Measurements from ENCODE around the gene SEZ6L. TPM values are rescaled to one million over a fixed set of nuclear protein-coding genes. Genes with fewer than 3 reads are reported as not detected.

Gene SEZ6L
- total RNA-seq, 1 donor from 2014 or later = 0.05 TPM

DNA sequence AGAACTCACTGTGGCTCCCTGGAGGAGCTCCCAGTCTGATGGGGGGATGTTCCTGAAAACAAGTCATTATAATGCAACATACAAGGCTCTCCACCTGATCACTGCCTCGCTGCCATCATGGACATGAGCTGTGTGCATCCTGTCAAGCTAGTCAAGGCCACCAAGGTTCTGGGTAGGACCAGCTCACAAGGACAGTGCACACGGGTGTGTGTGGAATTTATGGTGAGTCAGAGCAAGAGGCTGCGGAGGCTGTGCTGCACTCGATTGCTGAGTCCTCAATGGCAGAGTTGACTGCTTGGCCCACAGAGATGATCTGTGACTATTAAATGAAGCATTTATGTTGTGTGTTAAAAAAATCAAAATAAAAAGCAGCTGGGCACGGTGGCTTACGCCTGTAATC lies 96.6 kb downstream of the SEZ6L start:
- TF ChIP-seq, protein P1, sequence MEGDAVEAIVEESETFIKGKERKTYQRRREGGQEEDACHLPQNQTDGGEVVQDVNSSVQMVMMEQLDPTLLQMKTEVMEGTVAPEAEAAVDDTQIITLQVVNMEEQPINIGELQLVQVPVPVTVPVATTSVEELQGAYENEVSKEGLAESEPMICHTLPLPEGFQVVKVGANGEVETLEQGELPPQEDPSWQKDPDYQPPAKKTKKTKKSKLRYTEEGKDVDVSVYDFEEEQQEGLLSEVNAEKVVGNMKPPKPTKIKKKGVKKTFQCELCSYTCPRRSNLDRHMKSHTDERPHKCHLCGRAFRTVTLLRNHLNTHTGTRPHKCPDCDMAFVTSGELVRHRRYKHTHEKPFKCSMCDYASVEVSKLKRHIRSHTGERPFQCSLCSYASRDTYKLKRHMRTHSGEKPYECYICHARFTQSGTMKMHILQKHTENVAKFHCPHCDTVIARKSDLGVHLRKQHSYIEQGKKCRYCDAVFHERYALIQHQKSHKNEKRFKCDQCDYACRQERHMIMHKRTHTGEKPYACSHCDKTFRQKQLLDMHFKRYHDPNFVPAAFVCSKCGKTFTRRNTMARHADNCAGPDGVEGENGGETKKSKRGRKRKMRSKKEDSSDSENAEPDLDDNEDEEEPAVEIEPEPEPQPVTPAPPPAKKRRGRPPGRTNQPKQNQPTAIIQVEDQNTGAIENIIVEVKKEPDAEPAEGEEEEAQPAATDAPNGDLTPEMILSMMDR (IDR thresholded peaks at IDR 0.05) = no peak
- Mint-ChIP-seq H3K27me3 (ENCODE audit: low read depth) (peaks cover 44% of the 10 kb centered on the region), H3K4me3 (ENCODE audit: unreplicated experiment) (no peak overlapping the region), H3K4me1 (ENCODE audit: low read depth) (no peaks in the 10 kb centered on the region), H3K9me3 (ENCODE audit: low read depth) (peaks cover 4% of the 10 kb centered on the region), H3K27ac (ENCODE audit: unreplicated experiment) (no peak overlapping the region), H3K36me3 (ENCODE audit: low read depth) (no peaks in the 10 kb centered on the region)
- no peak for DNase-seq (ENCODE audit: low spot score)

DNA sequence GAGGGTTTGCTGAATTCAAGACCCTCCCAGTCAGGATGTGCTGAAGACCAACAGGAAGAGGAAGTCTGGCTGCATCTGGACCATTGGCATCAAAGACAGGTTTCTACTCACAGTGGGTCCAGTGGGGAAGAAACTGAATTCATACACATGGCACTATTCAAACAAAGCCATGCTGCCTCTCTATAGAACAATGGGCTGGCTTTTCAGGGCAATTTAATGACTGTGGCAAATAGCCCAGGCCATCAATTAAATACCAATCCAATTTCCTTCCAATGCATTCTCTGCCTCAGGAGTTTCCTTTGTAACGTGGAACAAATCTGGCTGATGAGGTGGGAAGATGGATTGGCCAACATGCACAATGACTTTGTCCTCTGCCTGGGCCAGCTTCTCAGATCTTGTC lies 98.6 kb downstream of the SEZ6L start:
- no peaks in the 10 kb centered on the region for H3K4me1 Mint-ChIP-seq (ENCODE audit: low read depth)
- no peaks in the 10 kb centered on the region for H3K9me3 Mint-ChIP-seq (ENCODE audit: low read depth)
- peaks cover 50% of the 10 kb centered on the region for H3K27me3 Mint-ChIP-seq (ENCODE audit: low read depth)
- H3K27ac Mint-ChIP-seq (ENCODE audit: unreplicated experiment) = no peak overlapping the region
- no peak for DNase-seq (ENCODE audit: low spot score)
- TF ChIP-seq, protein P1 (IDR thresholded peaks at IDR 0.05) = no peak
- H3K4me3 Mint-ChIP-seq (ENCODE audit: unreplicated experiment) = no peak overlapping the region
- H3K36me3 Mint-ChIP-seq (ENCODE audit: low read depth) = no peaks in the 10 kb centered on the region

DNA sequence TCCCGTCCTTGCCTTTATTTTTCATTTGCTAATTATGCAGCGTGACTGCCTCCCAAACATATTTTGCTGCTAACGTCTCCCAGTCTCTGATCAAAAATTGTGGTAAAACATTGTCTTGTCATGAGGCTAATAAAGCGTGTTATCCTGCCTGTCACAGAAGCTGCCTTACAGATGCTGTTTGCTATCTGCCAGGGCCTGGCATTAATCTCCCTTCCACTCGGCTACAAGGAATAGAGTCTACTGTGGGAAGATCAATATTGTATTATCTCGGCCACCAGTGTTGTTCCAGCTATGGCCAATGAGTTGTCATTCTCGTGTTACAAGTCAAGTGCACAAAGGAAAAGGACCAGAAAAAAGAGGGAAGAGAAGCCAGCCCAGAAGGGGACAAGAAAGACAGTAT lies 100.3 kb downstream of the SEZ6L start:
- Mint-ChIP-seq H3K9me3 (ENCODE audit: low read depth) (no peaks in the 10 kb centered on the region), H3K27ac (ENCODE audit: unreplicated experiment) (no peak overlapping the region), H3K36me3 (ENCODE audit: low read depth) (no peaks in the 10 kb centered on the region), H3K4me1 (ENCODE audit: low read depth) (no peaks in the 10 kb centered on the region), H3K4me3 (ENCODE audit: unreplicated experiment) (no peak overlapping the region), H3K27me3 (ENCODE audit: low read depth) (peaks cover 42% of the 10 kb centered on the region)
- TF ChIP-seq, protein P1 (IDR thresholded peaks at IDR 0.05) = no peak
- DNase-seq (ENCODE audit: low spot score) = no peak

DNA sequence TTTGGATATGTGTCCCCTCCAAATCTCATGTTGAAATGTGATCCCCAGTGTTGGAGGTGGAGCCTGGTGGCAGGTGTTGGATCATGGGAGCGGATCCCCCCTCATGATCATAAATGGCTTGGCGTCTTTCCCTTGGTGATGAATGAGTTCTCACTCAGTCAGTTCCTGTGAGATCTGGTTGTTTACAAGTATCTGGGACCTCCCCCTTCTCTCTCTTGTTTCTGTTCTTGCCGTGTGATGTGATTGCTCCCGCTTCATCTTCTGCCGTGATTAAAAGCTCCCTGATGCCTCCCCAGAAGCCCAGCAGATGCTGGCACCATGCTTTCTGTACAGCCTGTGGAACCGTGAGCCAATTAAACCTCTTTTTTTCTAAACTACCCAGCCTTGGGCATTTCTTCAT lies 102.2 kb downstream of the SEZ6L start:
- Mint-ChIP-seq H3K36me3 (ENCODE audit: low read depth) (no peaks in the 10 kb centered on the region), H3K9me3 (ENCODE audit: low read depth) (no peaks in the 10 kb centered on the region), H3K4me1 (ENCODE audit: low read depth) (no peaks in the 10 kb centered on the region), H3K27me3 (ENCODE audit: low read depth) (peaks cover 41% of the 10 kb centered on the region), H3K4me3 (ENCODE audit: unreplicated experiment) (no peak overlapping the region), H3K27ac (ENCODE audit: unreplicated experiment) (no peak overlapping the region)
- DNase-seq (ENCODE audit: low spot score) = no peak
- TF ChIP-seq, protein P1 (IDR thresholded peaks at IDR 0.05) = no peak

DNA sequence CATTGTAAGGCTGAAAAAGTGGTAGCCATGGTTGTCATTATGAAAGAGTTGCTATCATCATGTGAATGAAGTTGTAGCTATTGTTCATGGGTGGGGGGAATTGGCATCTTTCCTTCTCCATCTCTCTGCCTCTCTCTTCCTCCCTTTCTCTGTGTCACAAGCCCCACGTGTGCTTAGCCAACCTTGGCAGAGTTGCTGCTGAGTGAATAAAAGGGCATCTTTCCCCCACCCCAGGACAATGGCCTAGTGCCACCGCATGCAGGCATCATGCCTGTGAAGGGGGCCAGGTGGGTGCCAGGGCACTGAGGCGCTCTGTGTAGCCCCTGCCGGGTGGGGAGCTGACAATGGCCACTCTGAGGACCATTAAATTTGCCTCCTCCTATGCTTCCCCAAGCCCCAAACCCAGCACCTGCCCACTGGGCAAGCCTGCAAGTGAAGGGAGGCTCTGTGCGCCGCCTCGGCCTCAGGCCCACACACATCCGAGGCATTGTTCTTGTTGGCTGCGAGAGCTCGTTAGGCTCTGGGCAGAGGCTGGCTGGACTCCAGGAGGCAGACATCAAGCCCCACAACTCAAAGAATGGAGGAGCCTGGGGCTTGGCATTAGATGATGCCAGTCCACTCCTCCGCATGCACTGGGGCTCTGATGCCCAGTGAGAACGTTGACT lies 103.9 kb downstream of the SEZ6L start:
- no peaks in the 10 kb centered on the region for H3K36me3 Mint-ChIP-seq (ENCODE audit: low read depth)
- TF ChIP-seq, protein P1 (IDR thresholded peaks at IDR 0.05) = no peak
- DNase-seq (ENCODE audit: low spot score) = no peak
- H3K4me1 Mint-ChIP-seq (ENCODE audit: low read depth) = no peaks in the 10 kb centered on the region
- no peaks in the 10 kb centered on the region for H3K9me3 Mint-ChIP-seq (ENCODE audit: low read depth)
- H3K27me3 Mint-ChIP-seq (ENCODE audit: low read depth) = peaks cover 46% of the 10 kb centered on the region
- no peak overlapping the region for H3K4me3 Mint-ChIP-seq (ENCODE audit: unreplicated experiment)
- H3K27ac Mint-ChIP-seq (ENCODE audit: unreplicated experiment) = no peak overlapping the region
